Tibial artery (tissue), 4 donors: ENCODE results near the gene DDHD1.

ENCODE experiments used
- DNase-seq, 2 donors: peaks; one replicate each; pipeline ENCODE4 v3.0.0-alpha.2; 2019
- H3K27ac ChIP-seq, 2 donors: fragments of 200-600 bp; sonication (generic) in 1 of 2; 1 replicate in 1 of 2; 2 replicates in 1 of 2; pipeline ENCODE4 v1.5.1; 2018 to 2019; ENCODE audit warnings: mild to moderate bottlenecking in 1 of 2
- H3K27me3 ChIP-seq, 2 donors: fragments of 200-600 bp; sonication (generic) in 1 of 2; one replicate each; pipeline versions ENCODE4 v1.5.1 to v1.6.0; 2016 to 2019
- H3K36me3 ChIP-seq, 3 donors: fragments of 200-600 bp; sonication (generic) in 2 of 3; one replicate each; pipeline ENCODE4 v1.5.1; 2016 to 2019; ENCODE audit warnings: mild to moderate bottlenecking in 2 of 3
- H3K4me1 ChIP-seq, 4 donors: fragments of 200-600 bp; sonication (generic) in 2 of 4; 1 replicate in 3 of 4; 2 replicates in 1 of 4; pipeline ENCODE4 v1.5.1; 2016 to 2019
- H3K4me3 ChIP-seq, 2 donors: fragments of 200-600 bp; sonication (generic) in 1 of 2; 1 replicate in 1 of 2; 2 replicates in 1 of 2; pipeline ENCODE4 v1.5.1; 2018 to 2019; ENCODE audit warnings: mild to moderate bottlenecking in 2 of 2
- H3K9me3 ChIP-seq, 3 donors: fragments of 200-600 bp; sonication (generic) in 1 of 3; one replicate each; pipeline ENCODE4 v1.5.1; 2016 to 2019
- intact Hi-C: fragments of 100-400 bp; cut with DNase I; formaldehyde crosslinking; loops from one replicate; pipeline ENCODE4 v1.15.0; 2023; ENCODE audit warnings: low total_unique reads
- TF ChIP-seq, protein P1 (sequence below), 2 experiments: fragments of 200-600 bp in 1 of 2; fragments of 450-650 bp in 1 of 2; IDR thresholded peaks; one replicate each; pipeline ENCODE4 v1.5.1; 2017 to 2019; ENCODE audit warnings: antibody characterized with exemption in 2 of 2, mild to moderate bottlenecking in 1 of 2, moderate library complexity in 1 of 2

DDHD1 gene

DNA sequence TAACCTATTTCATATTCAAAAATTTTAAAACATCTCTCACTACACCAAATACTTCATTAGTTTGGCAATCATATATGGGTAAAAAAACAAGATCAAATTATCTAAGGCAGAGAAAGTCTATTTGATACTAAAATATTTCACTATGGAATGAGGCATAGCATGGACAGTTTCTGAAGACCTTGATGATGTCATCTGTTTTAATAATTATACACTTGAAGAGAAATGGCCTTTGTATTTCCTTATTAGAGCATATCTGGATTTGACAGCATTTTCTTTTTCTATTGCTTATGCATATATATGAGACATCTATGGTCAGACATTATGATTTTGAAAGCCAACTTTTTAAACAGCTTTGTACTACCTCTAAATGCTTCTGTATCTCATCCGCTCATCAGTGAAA, 88.6 kb downstream of the DDHD1 start:
- intact Hi-C loops = no loop called here
- Histone ChIP-seq H3K27me3 (no peaks in the 10 kb centered on the region), H3K27ac (no peak overlapping the region), H3K36me3 (no peaks in the 10 kb centered on the region), H3K4me1 (no peaks in the 10 kb centered on the region), H3K4me3 (no peak overlapping the region), H3K9me3 (no peaks in the 10 kb centered on the region)
- no peak for DNase-seq
- TF ChIP-seq, protein P1, sequence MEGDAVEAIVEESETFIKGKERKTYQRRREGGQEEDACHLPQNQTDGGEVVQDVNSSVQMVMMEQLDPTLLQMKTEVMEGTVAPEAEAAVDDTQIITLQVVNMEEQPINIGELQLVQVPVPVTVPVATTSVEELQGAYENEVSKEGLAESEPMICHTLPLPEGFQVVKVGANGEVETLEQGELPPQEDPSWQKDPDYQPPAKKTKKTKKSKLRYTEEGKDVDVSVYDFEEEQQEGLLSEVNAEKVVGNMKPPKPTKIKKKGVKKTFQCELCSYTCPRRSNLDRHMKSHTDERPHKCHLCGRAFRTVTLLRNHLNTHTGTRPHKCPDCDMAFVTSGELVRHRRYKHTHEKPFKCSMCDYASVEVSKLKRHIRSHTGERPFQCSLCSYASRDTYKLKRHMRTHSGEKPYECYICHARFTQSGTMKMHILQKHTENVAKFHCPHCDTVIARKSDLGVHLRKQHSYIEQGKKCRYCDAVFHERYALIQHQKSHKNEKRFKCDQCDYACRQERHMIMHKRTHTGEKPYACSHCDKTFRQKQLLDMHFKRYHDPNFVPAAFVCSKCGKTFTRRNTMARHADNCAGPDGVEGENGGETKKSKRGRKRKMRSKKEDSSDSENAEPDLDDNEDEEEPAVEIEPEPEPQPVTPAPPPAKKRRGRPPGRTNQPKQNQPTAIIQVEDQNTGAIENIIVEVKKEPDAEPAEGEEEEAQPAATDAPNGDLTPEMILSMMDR (IDR thresholded peaks at IDR 0.05) = no peak

DNA sequence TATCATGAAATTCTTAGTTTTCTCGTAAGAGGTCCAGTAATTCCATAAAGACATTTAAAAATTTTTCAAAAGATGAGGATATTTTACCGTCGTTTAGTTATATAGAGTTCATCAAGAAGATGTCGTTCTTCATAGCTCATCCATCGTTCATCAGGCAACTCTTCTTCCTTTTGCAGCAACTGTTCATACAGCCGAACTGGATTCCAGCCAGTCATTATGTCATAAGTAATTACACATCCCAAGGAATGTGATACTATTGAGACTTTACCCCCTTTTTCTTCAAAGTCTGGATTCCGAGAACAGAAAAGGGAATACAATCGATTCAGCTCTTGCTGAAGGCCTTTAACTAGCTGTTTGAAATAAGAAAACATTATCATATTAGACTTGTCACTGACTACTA, 90.3 kb downstream of the DDHD1 start:
- H3K36me3 ChIP-seq = peaks cover 0 to 3% (median 0%) of the 10 kb centered on the region in 3 donors
- H3K27ac ChIP-seq = no peak overlapping the region
- no peak for DNase-seq
- no peaks in the 10 kb centered on the region for H3K4me1 ChIP-seq
- intact Hi-C loops = no loop called here
- H3K4me3 ChIP-seq = no peak overlapping the region
- TF ChIP-seq, protein P1 (IDR thresholded peaks at IDR 0.05) = no peak
- H3K27me3 ChIP-seq = no peaks in the 10 kb centered on the region
- H3K9me3 ChIP-seq = no peaks in the 10 kb centered on the region

DNA sequence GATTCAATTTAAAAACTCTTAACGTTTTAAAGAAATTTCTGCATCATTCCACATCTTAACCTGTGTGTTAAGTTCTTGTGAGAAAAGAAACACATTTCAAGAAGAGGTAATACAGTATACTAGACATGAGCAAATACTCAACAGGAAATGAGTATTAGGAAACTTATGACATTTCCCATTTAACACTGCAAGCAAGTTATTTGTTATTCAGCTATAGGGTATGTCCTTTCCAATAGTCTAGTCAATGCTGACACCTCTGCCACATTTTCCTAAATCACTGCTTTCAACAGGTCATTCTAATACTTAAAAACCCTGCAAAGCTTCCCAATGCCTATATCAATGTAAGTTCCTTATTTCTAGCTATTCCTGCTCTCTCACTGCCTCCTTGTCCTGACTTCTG, 93.1 kb downstream of the DDHD1 start:
- intact Hi-C loops = no loop called here
- Histone ChIP-seq H3K9me3 (no peaks in the 10 kb centered on the region), H3K4me3 (no peak overlapping the region), H3K27ac (no peak overlapping the region), H3K36me3 (peaks cover 0 to 4% (median 0%) of the 10 kb centered on the region in 3 donors), H3K4me1 (peaks cover 0 to 8% (median 0%) of the 10 kb centered on the region in 4 donors), H3K27me3 (no peaks in the 10 kb centered on the region)
- no peak for DNase-seq
- TF ChIP-seq, protein P1 (IDR thresholded peaks at IDR 0.05) = no peak

DNA sequence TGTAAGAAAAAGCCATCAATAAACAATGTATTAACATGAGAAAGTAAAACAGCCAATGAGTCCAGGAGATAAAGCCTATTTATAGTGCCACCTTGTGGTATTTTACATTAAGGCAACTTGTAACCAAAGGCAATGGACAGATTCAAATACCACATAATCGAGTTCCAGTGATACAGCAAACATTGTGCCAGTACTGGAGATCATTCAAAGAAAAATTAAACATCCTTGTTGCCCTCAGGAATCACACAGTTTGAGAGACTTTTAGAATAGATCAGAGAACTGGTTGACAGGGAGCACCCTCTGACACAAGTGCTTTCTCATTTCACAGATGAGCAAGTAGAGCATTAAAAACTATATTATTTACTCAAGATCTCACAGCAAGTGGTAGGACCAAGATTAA, 98.1 kb downstream of the DDHD1 start:
- Histone ChIP-seq H3K4me1 (peaks cover 0 to 11% (median 0%) of the 10 kb centered on the region in 4 donors), H3K27me3 (no peaks in the 10 kb centered on the region), H3K36me3 (peaks cover 0 to 4% (median 0%) of the 10 kb centered on the region in 3 donors), H3K9me3 (no peaks in the 10 kb centered on the region), H3K27ac (no peak overlapping the region), H3K4me3 (no peak overlapping the region)
- no peak for DNase-seq
- TF ChIP-seq, protein P1 (IDR thresholded peaks at IDR 0.05) = peak; percentile 50 to 68
- intact Hi-C loops = loop anchor here (10.0 kb wide), 1 partner anchor 230 kb away; no protein-coding TSS in a partner anchor

DNA sequence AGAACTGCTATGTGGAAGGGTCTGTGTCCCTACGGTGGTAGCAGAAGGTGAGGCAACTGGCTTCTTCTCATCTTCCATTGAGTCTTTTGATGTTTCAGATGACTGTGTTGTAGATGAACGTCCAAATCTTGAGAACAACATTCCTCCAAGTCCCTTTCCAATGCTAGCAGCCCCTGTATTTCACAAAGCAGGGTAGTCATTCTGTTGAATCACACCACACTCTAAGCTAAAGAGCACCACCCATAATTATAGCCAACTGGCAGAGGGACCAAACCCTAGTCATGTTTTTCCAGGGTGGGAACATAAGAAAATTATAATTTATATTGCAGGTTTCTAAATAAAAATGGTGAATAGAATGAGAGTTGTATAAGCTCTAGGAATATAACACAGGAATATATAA, 98.7 kb downstream of the DDHD1 start:
- DNase-seq = no peak
- intact Hi-C loops = loop anchor here (5.0 to 10.0 kb wide), 2 partner anchors 92 to 230 kb away; no protein-coding TSS in a partner anchor
- Histone ChIP-seq H3K27ac (no peak overlapping the region), H3K27me3 (no peaks in the 10 kb centered on the region), H3K4me3 (no peak overlapping the region), H3K4me1 (peaks cover 0 to 11% (median 0%) of the 10 kb centered on the region in 4 donors), H3K36me3 (peaks cover 0 to 4% (median 0%) of the 10 kb centered on the region in 3 donors), H3K9me3 (no peaks in the 10 kb centered on the region)
- TF ChIP-seq, protein P1 (IDR thresholded peaks at IDR 0.05) = no peak

DNA sequence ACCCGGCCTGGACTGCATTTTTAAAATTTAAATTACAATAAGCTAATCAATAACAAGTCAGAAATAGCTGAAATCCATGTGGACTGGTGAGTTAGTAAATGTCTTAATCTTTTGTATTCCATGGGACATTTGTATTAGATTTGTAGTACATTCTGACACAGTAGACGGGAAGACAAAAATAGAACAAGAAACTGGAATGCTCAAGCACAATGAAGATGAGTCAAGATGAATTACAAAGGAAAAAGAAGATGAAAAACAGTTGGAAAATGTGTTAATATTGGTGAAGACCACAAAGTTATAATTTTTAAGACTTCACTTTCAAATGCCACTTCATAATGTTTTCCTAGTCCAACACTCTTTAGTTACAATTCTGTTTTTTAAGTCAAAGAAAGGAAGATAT, 104.5 kb downstream of the DDHD1 start:
- no peak overlapping the region for H3K4me3 ChIP-seq
- intact Hi-C loops = no loop called here
- peaks cover 0 to 14% (median 3%) of the 10 kb centered on the region in 4 donors for H3K4me1 ChIP-seq
- no peak overlapping the region for H3K27ac ChIP-seq
- no peaks in the 10 kb centered on the region for H3K27me3 ChIP-seq
- TF ChIP-seq, protein P1 (IDR thresholded peaks at IDR 0.05) = no peak
- no peaks in the 10 kb centered on the region for H3K9me3 ChIP-seq
- DNase-seq = no peak
- H3K36me3 ChIP-seq = no peaks in the 10 kb centered on the region
